T47D (cell line): ENCODE data around the gene EXOC4.

Source experiments
- DNase-seq, 2 experiments: peaks; one replicate each; pipeline versions ENCODE4 v3.0.0 to v3.0.0-alpha.2; 2011 to 2012; ENCODE audit warnings: low read depth in 1 of 2, low spot score in 1 of 2
- JUND ChIP-seq: IDR thresholded peaks from 2 replicates; pipeline ENCODE4 v1.6.1; 2012; ENCODE audit warnings: low read depth
- in situ Hi-C: cut with HindIII; loops from 2 replicates; pipeline ENCODE4 v1.10.0; 2016; ENCODE audit warnings: low sequenced_read_pairs, low pct_unique_long_range_greater_than_20kb

The EXOC4 gene

GRCh38 chr7:133784486-133785001 is 531.7 kb downstream of the EXOC4 start:
- DNase-seq: no peak
- in situ Hi-C loops: no loop called here
- TF ChIP-seq JUND: no peak

DNA sequence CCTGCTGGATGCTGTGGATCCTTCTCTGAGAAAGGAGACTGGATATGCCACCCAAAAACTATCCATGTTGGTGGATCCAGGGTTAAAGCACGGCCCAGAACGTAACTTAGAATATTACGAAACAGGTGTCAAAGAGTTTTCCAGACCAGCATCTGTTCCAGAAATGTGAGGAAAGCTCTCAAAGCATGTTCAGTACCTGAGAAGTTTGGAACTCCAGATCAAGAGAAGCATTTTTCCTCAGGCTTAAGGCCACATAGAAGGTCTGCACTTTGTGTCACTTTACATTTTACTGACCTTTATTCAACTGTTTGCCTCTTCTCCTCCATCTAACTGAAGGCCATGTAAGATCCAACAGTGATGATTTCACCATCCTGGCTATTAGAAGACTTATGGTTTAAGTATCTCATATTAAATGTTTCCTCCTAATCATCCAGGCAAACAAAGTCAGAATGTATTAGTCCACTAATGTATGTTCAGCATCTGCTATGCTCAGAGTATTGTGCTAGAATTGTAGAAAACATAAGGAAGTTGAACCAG is 533.6 kb downstream of the EXOC4 start:
- in situ Hi-C loops: no loop called here
- DNase-seq: no peak
- no peak for TF ChIP-seq JUND

GRCh38 chr7:133789974-133790373 is 537.1 kb downstream of the EXOC4 start:
- in situ Hi-C loops: no loop called here
- no peak for DNase-seq
- no peak for TF ChIP-seq JUND

DNA sequence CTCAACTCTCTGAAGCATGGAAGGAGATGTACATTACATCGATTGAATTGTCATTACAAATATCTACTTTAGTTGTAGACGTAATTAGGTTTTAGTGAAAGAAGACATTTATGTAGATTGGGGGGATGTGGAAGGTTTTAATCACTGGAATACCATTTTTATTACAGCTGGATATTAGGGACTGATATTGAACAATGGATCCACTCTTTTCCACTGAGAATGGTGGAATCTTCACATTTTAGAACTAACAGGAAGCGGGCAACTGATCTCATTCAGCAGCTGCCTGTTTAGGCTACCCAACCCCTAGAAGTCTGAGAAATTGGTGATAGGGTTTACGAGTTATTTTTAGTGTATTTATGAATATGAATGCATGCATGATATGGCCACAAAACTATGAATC is 538.0 kb downstream of the EXOC4 start:
- DNase-seq: no peak
- in situ Hi-C loops: no loop called here
- no peak for TF ChIP-seq JUND

GRCh38 chr7:133794479-133794878 is 541.6 kb downstream of the EXOC4 start:
- in situ Hi-C loops: no loop called here
- TF ChIP-seq JUND: no peak
- no peak for DNase-seq

- in situ Hi-C loops: no loop called here
- no peak for TF ChIP-seq JUND
- no peak for DNase-seq
Observed at GRCh38 chr7:133795068-133795665, 542.3 kb downstream of the EXOC4 start.

GRCh38 chr7:133796782-133797745 is 544.2 kb downstream of the EXOC4 start:
- no peak for TF ChIP-seq JUND
- in situ Hi-C loops: no loop called here
- no peak for DNase-seq

DNA sequence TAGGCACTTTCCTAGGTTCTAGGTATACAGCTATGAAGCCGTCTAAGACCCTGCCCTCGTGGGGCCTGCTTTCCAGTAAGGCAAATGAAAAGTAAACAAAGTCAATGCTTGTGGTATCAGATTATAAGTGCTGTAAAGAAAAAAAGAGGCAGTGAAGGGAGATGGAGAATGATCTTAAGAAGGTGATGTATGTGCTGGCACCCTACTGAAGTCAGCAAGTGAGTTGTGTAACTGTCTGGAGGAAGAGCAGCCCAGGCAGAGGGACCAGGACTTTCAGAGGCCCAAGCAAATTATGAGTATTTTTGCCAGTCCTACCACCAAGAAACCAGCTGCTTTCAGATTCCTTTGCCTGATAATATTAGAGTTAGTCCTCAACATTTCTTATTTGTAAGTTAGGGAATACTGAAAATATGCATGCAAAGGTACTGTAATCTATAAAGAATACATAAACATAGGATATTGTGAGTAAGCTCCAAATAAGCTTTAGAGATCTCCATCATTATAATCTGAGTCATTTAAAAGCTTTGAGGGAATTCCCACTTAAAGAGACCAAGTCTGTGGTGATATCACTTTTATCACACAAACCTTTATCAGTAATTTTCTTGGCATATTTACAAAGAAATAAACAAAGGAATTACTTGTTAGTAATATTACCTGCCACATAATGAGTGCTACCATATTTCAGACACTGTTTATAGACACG is 545.1 kb downstream of the EXOC4 start:
- no peak for DNase-seq
- in situ Hi-C loops: no loop called here
- TF ChIP-seq JUND: no peak

DNA sequence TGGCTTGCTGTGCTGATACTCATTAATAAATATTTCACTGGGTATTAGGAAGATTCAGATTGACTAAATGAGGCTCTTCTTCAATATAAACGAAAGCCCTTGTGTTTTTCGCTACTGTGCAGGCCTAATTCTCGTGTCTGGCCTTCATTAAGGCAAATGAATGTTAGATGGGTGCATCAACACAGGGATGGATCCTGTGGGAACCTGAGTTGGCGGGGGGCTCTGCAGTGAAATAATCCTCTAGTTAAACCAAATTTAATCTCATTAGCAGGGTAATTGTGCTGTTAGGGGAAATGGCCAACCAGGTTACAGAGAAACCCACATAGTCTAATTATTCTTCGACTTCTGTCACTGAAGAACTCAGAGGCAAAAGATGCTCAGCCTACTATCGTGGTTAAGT is 548.5 kb downstream of the EXOC4 start:
- no peak for TF ChIP-seq JUND
- no peak for DNase-seq
- in situ Hi-C loops: no loop called here

- in situ Hi-C loops: no loop called here
- no peak for TF ChIP-seq JUND
- DNase-seq: no peak
Observed at GRCh38 chr7:133804127-133804526, 551.2 kb downstream of the EXOC4 start.

DNA sequence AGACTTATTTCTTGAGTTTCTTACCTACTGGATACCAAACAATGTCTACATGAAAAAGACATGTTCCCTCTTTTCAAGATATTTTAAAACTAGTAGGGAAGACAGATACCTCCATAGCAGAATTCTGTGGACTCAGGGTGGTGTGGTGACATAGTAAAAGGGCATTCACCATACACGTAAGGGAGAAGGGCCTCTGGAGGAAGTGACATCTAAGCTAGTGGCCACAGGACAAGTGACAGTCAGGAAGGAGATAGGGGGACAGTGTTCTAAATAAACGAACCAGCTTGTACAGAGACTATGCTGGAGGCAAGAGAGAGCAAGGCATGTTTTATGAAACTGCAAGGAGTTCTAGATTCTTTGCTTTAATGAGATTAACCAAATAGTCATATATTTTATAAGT is 552.5 kb downstream of the EXOC4 start:
- no peak for DNase-seq
- no peak for TF ChIP-seq JUND
- in situ Hi-C loops: no loop called here
